ENCODE results near the gene LDLRAD4. TPM values are rescaled to one million over a fixed set of nuclear protein-coding genes. Genes with fewer than 3 reads are reported as not detected.
A peak's percentile ranks its signal among the peaks of the same experiment; 100 is the strongest.

LDLRAD4 gene
- total and polyA plus RNA-seq, 2 donors (not counting 1 experiment from before 2014, with no cell fraction given): 13.9 to 35.7 TPM

GRCh38 chr18:13279181-13280069, 60.9 kb downstream of the LDLRAD4 start:
- CTCF ChIA-PET: no interaction called here
- H3K4me2 ChIP-seq (replicated peaks; ENCODE audit: low read depth, low read length, poor library complexity, severe bottlenecking): peak overlapping the region; percentile 52
- no peak overlapping the region for H3K27ac ChIP-seq (ENCODE audit: low read length in 2 of 2)
- no peaks in the 10 kb centered on the region for H3K27me3 ChIP-seq (replicated peaks in 1 of 4; ENCODE audit: control extremely low read depth in 1 of 4, control insufficient read depth in 3 of 4, insufficient read depth in 4 of 4, low read length in 3 of 4)
- H3K9ac ChIP-seq (ENCODE audit: low read length): no peak overlapping the region
- peak; percentile 52 for DNase-seq
- Mint-ChIP-seq H3K4me3 (peak overlapping the region; percentile 52), H3K27ac (peak overlapping the region; percentile 37), H3K27me3 (no peaks in the 10 kb centered on the region), H3K9me3 (ENCODE audit: insufficient read depth) (no peaks in the 10 kb centered on the region), H3K4me1 (peaks cover 12% of the 10 kb centered on the region)
- H3K4me3 ChIP-seq (ENCODE audit: control extremely low read depth in 1 of 5, extremely low read depth in 1 of 5, insufficient read depth in 1 of 5, low read depth in 2 of 5, low read length in 4 of 5): no peak overlapping the region
- H3K9me3 ChIP-seq (ENCODE audit: control extremely low read depth in 1 of 3, control insufficient read depth in 2 of 3, insufficient read depth in 1 of 3, low read length in 2 of 3): peaks cover 0 to 11% (median 0%) of the 10 kb centered on the region in 3 donors
- peak; percentile 73 for ATAC-seq (ENCODE audit: low read depth)
- 79% methylated on average over 12 of the region's 22 CpGs for WGBS (ENCODE audit: insufficient coverage)
- POLR2A ChIA-PET: no interaction called here
- no peak for TF ChIP-seq EZH2 (IDR thresholded peaks at IDR 0.05; ENCODE audit: borderline replicate concordance, insufficient read depth, low read depth, low read length, poor library complexity, severe bottlenecking)
- TF ChIP-seq CTCF (IDR thresholded peaks at IDR 0.05): no peak
- no peaks in the 10 kb centered on the region for H3K36me3 ChIP-seq (replicated peaks in 1 of 2; ENCODE audit: control extremely low read depth in 1 of 2, control insufficient read depth in 1 of 2, extremely low read depth in 1 of 2, insufficient read depth in 2 of 2, low read length in 1 of 2)
- H3K4me1 ChIP-seq (ENCODE audit: control insufficient read depth in 2 of 2, insufficient read depth in 2 of 2, low read length in 2 of 2): peaks cover 0 to 18% of the 10 kb centered on the region in 2 donors
- intact Hi-C loops (cut with micrococcal nuclease): no loop called here
- no peaks in the 10 kb centered on the region for H3K79me2 ChIP-seq (ENCODE audit: control insufficient read depth, insufficient read depth, low read length)
- no peaks in the 10 kb centered on the region for H4K20me1 ChIP-seq (ENCODE audit: control insufficient read depth, insufficient read depth, low read length, poor library complexity, severe bottlenecking)
- no peak overlapping the region for H2AFZ ChIP-seq (ENCODE audit: insufficient read depth, low read depth, low read length, poor library complexity, severe bottlenecking)
